Stomach (tissue), 4 donors: ENCODE results near the gene LRRC4C.

Experiments used
- POLR2A ChIP-seq, 4 donors: fragments of 450-650 bp; IDR thresholded peaks; one replicate each; pipeline ENCODE4 v1.6.1; 2016; ENCODE audit warnings: antibody characterized with exemption in 4 of 4, control low read depth in 2 of 4, mild to moderate bottlenecking in 1 of 4, moderate library complexity in 1 of 4
- TF ChIP-seq, protein P1 (sequence below), 7 experiments: fragments of 450-650 bp in 4 of 7; fragments of 200-600 bp in 3 of 7; sonication (generic) in 3 of 7; IDR thresholded peaks; one replicate each; pipeline ENCODE4 v1.5.1; 2016 to 2019; ENCODE audit warnings: antibody characterized with exemption in 7 of 7, control low read depth in 2 of 7, mild to moderate bottlenecking in 1 of 7

DNA sequence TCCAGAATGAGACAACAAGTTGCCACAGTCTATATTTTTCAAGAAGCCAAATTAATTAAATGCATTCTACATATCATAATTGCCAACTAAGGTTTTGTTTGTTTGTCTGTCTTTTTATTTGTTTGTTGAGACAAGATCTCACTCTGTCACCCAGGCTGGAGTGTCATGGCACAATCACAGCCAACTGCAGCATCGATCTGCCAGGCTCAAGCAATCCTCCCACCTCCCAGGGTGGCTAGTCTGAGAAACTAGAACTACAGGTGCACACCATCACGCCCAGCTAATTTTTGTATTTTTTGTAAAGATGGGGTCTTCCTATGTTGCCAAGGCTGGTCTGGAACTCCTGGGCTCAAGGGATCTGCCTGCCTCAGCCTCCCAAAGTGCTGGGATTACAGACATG, 140.0 kb downstream of the LRRC4C start:
- TF ChIP-seq, protein P1, sequence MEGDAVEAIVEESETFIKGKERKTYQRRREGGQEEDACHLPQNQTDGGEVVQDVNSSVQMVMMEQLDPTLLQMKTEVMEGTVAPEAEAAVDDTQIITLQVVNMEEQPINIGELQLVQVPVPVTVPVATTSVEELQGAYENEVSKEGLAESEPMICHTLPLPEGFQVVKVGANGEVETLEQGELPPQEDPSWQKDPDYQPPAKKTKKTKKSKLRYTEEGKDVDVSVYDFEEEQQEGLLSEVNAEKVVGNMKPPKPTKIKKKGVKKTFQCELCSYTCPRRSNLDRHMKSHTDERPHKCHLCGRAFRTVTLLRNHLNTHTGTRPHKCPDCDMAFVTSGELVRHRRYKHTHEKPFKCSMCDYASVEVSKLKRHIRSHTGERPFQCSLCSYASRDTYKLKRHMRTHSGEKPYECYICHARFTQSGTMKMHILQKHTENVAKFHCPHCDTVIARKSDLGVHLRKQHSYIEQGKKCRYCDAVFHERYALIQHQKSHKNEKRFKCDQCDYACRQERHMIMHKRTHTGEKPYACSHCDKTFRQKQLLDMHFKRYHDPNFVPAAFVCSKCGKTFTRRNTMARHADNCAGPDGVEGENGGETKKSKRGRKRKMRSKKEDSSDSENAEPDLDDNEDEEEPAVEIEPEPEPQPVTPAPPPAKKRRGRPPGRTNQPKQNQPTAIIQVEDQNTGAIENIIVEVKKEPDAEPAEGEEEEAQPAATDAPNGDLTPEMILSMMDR (IDR thresholded peaks at IDR 0.05), result no peak
- TF ChIP-seq POLR2A (IDR thresholded peaks at IDR 0.05), result no peak
